GM12891 (cell line): ENCODE measurements around the gene CDC14B.

Experiments
- POLR2A ChIP-seq: IDR thresholded peaks from 2 replicates; pipeline ENCODE4 v1.6.1; 2011; ENCODE audit warnings: low read depth, low read length, control low read depth
- TAF1 ChIP-seq: IDR thresholded peaks from 2 replicates; pipeline ENCODE4 v1.6.1; 2011; ENCODE audit warnings: low read depth, low read length, control low read depth

- no peak for TF ChIP-seq TAF1
- TF ChIP-seq POLR2A, result no peak
Measured at GRCh38 chr9:96460882-96461281, 158.8 kb downstream of the CDC14B start.
